Stomach (tissue), 9 donors: ENCODE results near the gene DACH1. TPM values are rescaled to one million over a fixed set of nuclear protein-coding genes. Genes with fewer than 3 reads are reported as not detected.

ENCODE experiments used
- DNase-seq, 2 donors: peaks; one replicate each; pipeline versions ENCODE4 v3.0.0 to v3.0.0-alpha.2; 2013 to 2019
- H3K27ac ChIP-seq, 5 donors: fragments of 200-600 bp in 4 of 5; sonication (generic) in 4 of 5; one replicate each; pipeline ENCODE4 v1.5.1; 2013 to 2019; ENCODE audit warnings: mild to moderate bottlenecking in 1 of 5, moderate library complexity in 1 of 5
- H3K27me3 ChIP-seq, 3 donors: fragments of 200-600 bp; sonication (generic); one replicate each; pipeline ENCODE4 v1.5.1; 2017 to 2019; ENCODE audit warnings: mixed run types in 1 of 3
- H3K36me3 ChIP-seq, 4 donors: fragments of 200-600 bp; sonication (generic); 1 replicate in 3 of 4; 2 replicates in 1 of 4; pipeline ENCODE4 v1.5.1; 2016 to 2019
- H3K4me1 ChIP-seq, 4 donors: fragments of 200-600 bp; sonication (generic); one replicate each; pipeline ENCODE4 v1.5.1; 2016 to 2019
- H3K4me3 ChIP-seq, 4 donors: fragments of 200-600 bp; sonication (generic) in 3 of 4; one replicate each; pipeline ENCODE4 v1.5.1; 2016 to 2019; ENCODE audit warnings: mild to moderate bottlenecking in 1 of 4
- H3K9me3 ChIP-seq, 4 donors: fragments of 200-600 bp; sonication (generic); one replicate each; pipeline ENCODE4 v1.5.1; 2016 to 2019
- EP300 ChIP-seq: sonication (generic); formaldehyde crosslinking; IDR thresholded peaks from one replicate; pipeline ENCODE4 v1.6.1; 2017; ENCODE audit warnings: antibody characterized with exemption
- POLR2A ChIP-seq, 4 donors: fragments of 450-650 bp; IDR thresholded peaks; one replicate each; pipeline ENCODE4 v1.6.1; 2016; ENCODE audit warnings: antibody characterized with exemption in 4 of 4, control low read depth in 2 of 4, mild to moderate bottlenecking in 1 of 4, moderate library complexity in 1 of 4
- POLR2AphosphoS5 ChIP-seq, 3 donors: sonication (generic); formaldehyde crosslinking; IDR thresholded peaks; one replicate each; pipeline ENCODE4 v1.6.1; 2016; ENCODE audit warnings: antibody characterized with exemption in 3 of 3
- WGBS, 5 donors: extraction: QIAGEN DNeasy Blood & Tissue Kit in 3 of 5; methylation state at CpG; one replicate each; pipeline versions ENCODE4 v1.1.5 to v1.1.7; 2013 to 2018; 5-methylcytosine and 5-hydroxymethylcytosine counted together
- intact Hi-C: fragments of 100-400 bp; cut with DNase I; formaldehyde crosslinking; loops from one replicate; pipeline ENCODE4 v1.15.1; 2023; ENCODE audit warnings: low total_unique reads
- polyA plus RNA-seq, 3 donors: library from polyadenylated mRNA; stranded (reverse); fragments of 200-250 nt; gene quantifications; one replicate each; pipeline ENCODE4 v1.2.3, GENCODE V29; 2013
- total RNA-seq, 5 donors: library from RNA; depleted of rRNA; stranded (reverse); fragments of >200 nt; gene quantifications; one replicate each; pipeline versions ENCODE4 v1.1.0 to v1.2.3, GENCODE V29; 2014 to 2016
- TF ChIP-seq, protein P1 (sequence below), 7 experiments: fragments of 450-650 bp in 4 of 7; fragments of 200-600 bp in 3 of 7; sonication (generic) in 3 of 7; IDR thresholded peaks; one replicate each; pipeline ENCODE4 v1.5.1; 2016 to 2019; ENCODE audit warnings: antibody characterized with exemption in 7 of 7, control low read depth in 2 of 7, mild to moderate bottlenecking in 1 of 7
- donor health status: healthy with polysubstance abuse.
- donor health status: Bipolar disorder and iron deficiency.
- donor health status: healthy.

The DACH1 gene
- total and polyA plus RNA-seq, 8 donors, result 0.28 to 9.4 (median 2.9) TPM; not detected in 1

DNA sequence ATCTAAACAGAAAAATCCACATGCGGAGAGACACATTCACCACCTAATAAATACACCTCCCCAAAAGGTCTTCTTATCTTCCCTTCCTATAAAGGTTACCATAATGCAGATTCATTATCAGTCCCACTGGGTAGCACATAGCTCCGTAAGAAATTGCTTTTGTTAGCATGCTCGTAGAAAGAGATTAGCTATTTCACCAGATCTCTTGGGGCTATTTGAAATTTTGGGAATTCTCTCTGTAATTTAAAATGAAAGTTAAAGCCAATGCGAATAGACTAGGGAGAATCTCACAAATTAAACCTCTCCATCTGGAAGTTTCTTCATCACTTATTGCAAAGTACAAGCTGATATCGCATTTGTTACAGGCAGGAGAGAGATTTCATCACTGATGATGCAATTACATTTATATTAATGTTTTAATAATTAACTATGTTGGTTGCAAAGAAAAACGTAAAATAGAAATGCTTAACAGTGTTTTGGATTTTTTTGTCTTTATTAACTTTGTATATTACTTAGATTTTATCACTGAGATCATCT is 12.9 kb upstream of the DACH1 start:
- DNase-seq, result no peak
- intact Hi-C loops, result no loop called here
- H3K9me3 ChIP-seq, result no peaks in the 10 kb centered on the region
- no peak overlapping the region for H3K4me3 ChIP-seq
- no peak overlapping the region for H3K27ac ChIP-seq
- WGBS, 5 donors, result 62 to 73% (median 68%) methylated on average over 6 of the region's 6 CpGs
- no peaks in the 10 kb centered on the region for H3K27me3 ChIP-seq
- TF ChIP-seq, protein P1, sequence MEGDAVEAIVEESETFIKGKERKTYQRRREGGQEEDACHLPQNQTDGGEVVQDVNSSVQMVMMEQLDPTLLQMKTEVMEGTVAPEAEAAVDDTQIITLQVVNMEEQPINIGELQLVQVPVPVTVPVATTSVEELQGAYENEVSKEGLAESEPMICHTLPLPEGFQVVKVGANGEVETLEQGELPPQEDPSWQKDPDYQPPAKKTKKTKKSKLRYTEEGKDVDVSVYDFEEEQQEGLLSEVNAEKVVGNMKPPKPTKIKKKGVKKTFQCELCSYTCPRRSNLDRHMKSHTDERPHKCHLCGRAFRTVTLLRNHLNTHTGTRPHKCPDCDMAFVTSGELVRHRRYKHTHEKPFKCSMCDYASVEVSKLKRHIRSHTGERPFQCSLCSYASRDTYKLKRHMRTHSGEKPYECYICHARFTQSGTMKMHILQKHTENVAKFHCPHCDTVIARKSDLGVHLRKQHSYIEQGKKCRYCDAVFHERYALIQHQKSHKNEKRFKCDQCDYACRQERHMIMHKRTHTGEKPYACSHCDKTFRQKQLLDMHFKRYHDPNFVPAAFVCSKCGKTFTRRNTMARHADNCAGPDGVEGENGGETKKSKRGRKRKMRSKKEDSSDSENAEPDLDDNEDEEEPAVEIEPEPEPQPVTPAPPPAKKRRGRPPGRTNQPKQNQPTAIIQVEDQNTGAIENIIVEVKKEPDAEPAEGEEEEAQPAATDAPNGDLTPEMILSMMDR (IDR thresholded peaks at IDR 0.05), result no peak
- TF ChIP-seq EP300 (no peak), POLR2AphosphoS5 (IDR thresholded peaks at IDR 0.05) (no peak), POLR2A (IDR thresholded peaks at IDR 0.05) (no peak)
- peaks cover 0 to 6% (median 0%) of the 10 kb centered on the region in 4 donors for H3K4me1 ChIP-seq
- H3K36me3 ChIP-seq, result no peaks in the 10 kb centered on the region

DNA sequence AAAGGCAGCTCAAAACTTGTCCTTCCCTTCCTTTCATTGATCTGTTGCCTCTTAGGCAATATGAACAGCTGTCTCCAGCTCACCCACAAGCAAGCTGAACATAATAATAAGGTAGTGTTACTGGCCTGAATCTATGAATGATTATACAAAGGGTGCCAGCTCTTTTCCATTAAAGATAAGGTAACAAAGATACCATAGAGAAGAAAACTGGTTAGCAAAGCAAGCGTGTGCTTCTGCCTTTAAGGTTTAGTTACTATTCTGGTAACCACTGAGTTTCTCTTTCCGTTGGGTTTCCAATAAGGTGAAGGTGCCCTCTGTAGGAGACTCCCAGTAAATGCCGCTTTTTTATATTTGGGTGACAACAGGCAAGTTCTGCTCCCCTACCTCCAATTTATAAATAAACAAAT is 12.1 kb upstream of the DACH1 start:
- intact Hi-C loops, result no loop called here
- DNase-seq, result peak in 1 of 2 donors; percentile 69

DNA sequence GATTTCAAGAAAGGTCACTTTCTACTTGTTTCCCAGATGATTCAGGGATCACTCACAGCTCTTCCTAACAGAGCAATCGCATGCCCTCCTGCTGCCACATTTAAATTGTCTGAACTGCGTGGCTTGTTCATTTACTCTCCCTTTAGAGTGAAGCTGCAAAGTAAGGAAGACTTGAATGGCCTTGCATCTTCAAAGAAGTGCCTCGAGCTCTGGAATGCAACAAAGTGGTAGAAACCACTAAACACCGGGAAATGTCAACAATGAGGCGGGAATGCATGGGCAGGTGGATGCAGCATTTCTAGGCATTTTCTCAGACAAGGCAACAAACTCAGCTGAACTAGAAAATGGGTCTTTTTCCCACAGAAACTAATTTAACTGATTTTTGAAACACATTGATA is 10.3 kb upstream of the DACH1 start:
- no peaks in the 10 kb centered on the region for H3K9me3 ChIP-seq
- H3K4me3 ChIP-seq, result no peak overlapping the region
- H3K36me3 ChIP-seq, result no peaks in the 10 kb centered on the region
- intact Hi-C loops, result no loop called here
- no peak overlapping the region for H3K27ac ChIP-seq
- WGBS, 5 donors, result 77 to 86% (median 81%) methylated on average over 5 of the region's 5 CpGs
- no peak for DNase-seq
- TF ChIP-seq, protein P1 (IDR thresholded peaks at IDR 0.05), result no peak
- TF ChIP-seq POLR2AphosphoS5 (IDR thresholded peaks at IDR 0.05), result no peak
- TF ChIP-seq EP300, result no peak
- no peak for TF ChIP-seq POLR2A (IDR thresholded peaks at IDR 0.05)
- H3K4me1 ChIP-seq, result peaks cover 0 to 6% (median 0%) of the 10 kb centered on the region in 4 donors
- H3K27me3 ChIP-seq, result no peaks in the 10 kb centered on the region

More for the DNA sequence above, 12.1 kb upstream of the DACH1 start:
- Histone ChIP-seq H3K27me3 (no peaks in the 10 kb centered on the region), H3K4me3 (no peak overlapping the region), H3K27ac (no peak overlapping the region), H3K4me1 (peaks cover 0 to 6% (median 0%) of the 10 kb centered on the region in 4 donors), H3K36me3 (no peaks in the 10 kb centered on the region), H3K9me3 (no peaks in the 10 kb centered on the region)
- TF ChIP-seq, protein P1 (IDR thresholded peaks at IDR 0.05), result peak in 4 of 7 experiments; percentile 19 to 59 (median 31)
- TF ChIP-seq POLR2A (IDR thresholded peaks at IDR 0.05) (no peak), POLR2AphosphoS5 (IDR thresholded peaks at IDR 0.05) (no peak), EP300 (no peak)
- 5 to 10% (median 6%) methylated on average over 3 of the region's 3 CpGs for WGBS, 5 donors

DNA sequence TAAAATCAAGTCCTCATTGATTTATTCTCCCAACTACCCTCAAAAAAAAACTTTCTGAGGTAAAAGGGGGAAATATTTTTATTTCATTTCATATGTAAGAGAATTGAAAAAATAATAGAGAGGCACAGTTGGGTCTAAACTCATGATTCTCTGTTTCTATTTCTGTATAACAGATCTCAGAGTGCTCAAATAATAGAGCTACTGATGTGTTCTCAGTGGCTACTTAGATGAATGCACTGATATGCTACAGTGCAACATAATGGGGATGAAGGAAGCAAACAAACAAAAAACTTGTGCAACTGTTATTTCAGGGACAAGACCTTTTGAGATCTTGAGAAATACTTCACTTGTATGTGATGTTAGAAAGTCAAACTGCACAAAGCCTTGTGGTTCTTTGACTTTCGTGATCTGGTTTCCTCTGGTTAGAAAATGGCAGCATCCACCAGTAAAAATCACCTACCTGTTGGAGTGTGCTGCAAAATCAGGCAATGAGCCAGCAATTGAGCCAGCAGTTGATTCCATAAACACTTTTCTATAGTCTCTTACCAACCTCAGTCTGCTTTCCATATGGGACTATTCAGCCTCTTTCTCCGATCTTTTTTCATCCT is 9.7 kb upstream of the DACH1 start:
- no peak for TF ChIP-seq POLR2AphosphoS5 (IDR thresholded peaks at IDR 0.05)
- TF ChIP-seq EP300, result no peak
- TF ChIP-seq, protein P1 (IDR thresholded peaks at IDR 0.05), result no peak
- no peak for TF ChIP-seq POLR2A (IDR thresholded peaks at IDR 0.05)
- Histone ChIP-seq H3K4me3 (no peak overlapping the region), H3K27me3 (peaks cover 0 to 3% (median 0%) of the 10 kb centered on the region in 3 donors), H3K4me1 (peaks cover 0 to 6% (median 0%) of the 10 kb centered on the region in 4 donors), H3K27ac (no peak overlapping the region), H3K9me3 (no peaks in the 10 kb centered on the region), H3K36me3 (no peaks in the 10 kb centered on the region)
- intact Hi-C loops, result no loop called here
- 79 to 88% (median 83%) methylated on average over 2 of the region's 2 CpGs for WGBS, 5 donors
- no peak for DNase-seq
